GM12891 (cell line): Measurements from ENCODE around the gene CACNA1G. TPM values are rescaled to one million over a fixed set of nuclear protein-coding genes. Genes with fewer than 3 reads are reported as not detected.

Experiments used
- DNase-seq: peaks from one replicate; pipeline ENCODE4 v3.0.0; 2011; ENCODE audit warnings: low spot score; ENCODE audit not compliant: insufficient read length
- FAIRE-seq: peaks from 2 replicates; lab custom pipeline; 2011; peaks lifted over from hg19 to GRCh38; lab: Jason Lieb, UNC
- PAX5 ChIP-seq: IDR thresholded peaks from 2 replicates; pipeline ENCODE4 v1.6.1; 2011; ENCODE audit warnings: low read length, moderate library complexity, mild to moderate bottlenecking; ENCODE audit not compliant: insufficient read depth, severe bottlenecking
- POLR2A ChIP-seq: IDR thresholded peaks from 2 replicates; pipeline ENCODE4 v1.6.1; 2011; ENCODE audit warnings: low read depth, low read length, control low read depth
- POLR2AphosphoS5 ChIP-seq: IDR thresholded peaks from 2 replicates; pipeline ENCODE4 v1.6.1; 2011; ENCODE audit warnings: low read depth, low read length, control low read depth
- POU2F2 ChIP-seq: IDR thresholded peaks from 2 replicates; pipeline ENCODE4 v1.6.1; 2011; ENCODE audit warnings: low read depth, mild to moderate bottlenecking, control low read depth, low read length, moderate library complexity
- SPI1 ChIP-seq: IDR thresholded peaks from 2 replicates; pipeline ENCODE4 v1.6.1; 2011; ENCODE audit warnings: low read depth, low read length, control low read depth
- TAF1 ChIP-seq: IDR thresholded peaks from 2 replicates; pipeline ENCODE4 v1.6.1; 2011; ENCODE audit warnings: low read depth, low read length, control low read depth
- polyA plus RNA-seq: library from polyadenylated mRNA; unstranded; fragments of >200 nt; gene quantifications from one replicate; pipeline ENCODE4 v1.2.1, GENCODE V29; 2012; ENCODE audit warnings: low read depth, missing spikeins, inconsistent platforms; ENCODE audit not compliant: missing spikeins

The CACNA1G gene
- polyA plus RNA-seq: not detected

DNA sequence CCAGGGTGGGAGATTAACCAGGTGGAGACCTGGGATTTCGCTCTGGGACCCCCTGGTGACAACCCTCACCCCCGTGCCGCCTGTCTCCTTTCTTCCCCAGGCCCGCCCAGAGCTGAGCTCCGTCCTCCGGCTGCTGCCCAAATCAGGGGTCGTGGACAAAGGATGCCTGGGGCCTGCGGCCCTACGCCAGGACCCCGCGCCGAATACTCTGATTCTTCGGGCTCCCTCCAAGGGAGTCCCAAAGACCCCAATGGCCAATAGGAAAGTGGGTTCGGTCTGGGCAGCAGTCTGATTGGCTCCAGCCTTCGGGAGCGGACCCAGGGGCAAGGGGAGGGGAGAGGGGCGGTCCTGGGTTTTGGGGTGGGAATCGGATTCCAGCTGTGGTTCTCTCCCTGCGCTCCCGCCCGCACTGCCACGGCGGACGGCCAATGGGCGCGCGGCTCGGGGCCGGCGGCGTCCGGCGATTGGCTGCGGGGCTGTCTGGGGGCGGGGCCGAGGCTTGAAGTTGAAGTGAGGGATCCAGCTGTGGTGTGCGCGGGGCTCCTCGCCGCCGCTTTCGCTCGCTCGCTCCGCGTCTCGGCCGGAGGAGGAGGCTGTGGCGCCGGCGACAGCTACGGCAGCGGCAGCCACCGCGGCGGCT lies at the start of gene CACNA1G:
TSS of gene CACNA1G (plus strand) at position 531 of the 640 bp plus-strand sequence. CDS start 745 bp downstream, outside the sequence.
- FAIRE-seq: peak; percentile 94
- TF ChIP-seq TAF1 (no peak), POLR2AphosphoS5 (no peak), SPI1 (no peak), POLR2A (no peak), POU2F2 (no peak), PAX5 (no peak)
- DNase-seq: peak; percentile 98

DNA sequence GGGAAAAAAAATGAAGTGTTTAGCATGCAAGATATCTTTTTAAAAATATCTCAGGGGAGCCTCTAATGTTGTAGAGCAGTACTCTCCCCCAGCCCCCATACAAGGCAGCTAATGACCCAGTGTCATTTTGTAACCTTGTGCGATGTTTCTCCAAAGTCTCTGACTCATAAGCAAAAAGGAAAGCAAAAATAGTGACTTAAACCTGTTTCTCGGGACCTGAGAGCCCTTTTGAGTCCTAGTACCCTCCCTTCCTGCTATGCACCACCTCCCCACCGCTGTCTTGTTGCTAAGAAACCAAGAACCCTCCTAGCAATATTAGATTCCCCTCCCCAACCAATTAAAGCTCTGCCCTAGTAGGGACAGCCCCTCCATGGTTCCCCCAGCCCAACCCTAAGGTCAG lies 49.5 kb upstream of the CACNA1G start:
- DNase-seq (peak; percentile 70), FAIRE-seq (peak; percentile 94)
- no peak for TF ChIP-seq TAF1
- no peak for TF ChIP-seq POLR2AphosphoS5
- no peak for TF ChIP-seq POLR2A
- TF ChIP-seq POU2F2: no peak; the same call in 1 of the 2 replicates
- TF ChIP-seq SPI1: no peak
- TF ChIP-seq PAX5: no peak

DNA sequence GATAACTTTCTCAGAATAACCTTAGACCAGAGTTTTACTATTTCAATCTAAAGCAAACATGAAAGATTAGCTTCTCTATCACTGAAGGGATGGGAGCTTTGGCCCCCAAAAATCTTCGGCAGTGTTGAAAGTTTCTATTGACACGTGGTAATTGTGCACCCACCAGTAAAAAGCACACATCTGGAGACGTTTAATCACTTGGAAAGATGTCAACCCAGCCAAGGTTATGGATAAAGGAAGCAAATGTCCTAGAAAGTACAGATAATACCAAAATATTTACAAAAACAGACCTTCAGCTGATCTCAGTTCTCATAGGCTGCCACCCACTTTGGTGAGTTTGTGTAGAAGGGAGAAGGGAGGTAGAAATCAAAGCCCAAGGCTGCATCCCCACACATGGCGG lies 47.0 kb upstream of the CACNA1G start:
- DNase-seq (no peak), FAIRE-seq (no peak)
- no peak for TF ChIP-seq SPI1
- TF ChIP-seq TAF1: no peak
- no peak for TF ChIP-seq PAX5
- TF ChIP-seq POLR2A: no peak
- TF ChIP-seq POLR2AphosphoS5: no peak

DNA sequence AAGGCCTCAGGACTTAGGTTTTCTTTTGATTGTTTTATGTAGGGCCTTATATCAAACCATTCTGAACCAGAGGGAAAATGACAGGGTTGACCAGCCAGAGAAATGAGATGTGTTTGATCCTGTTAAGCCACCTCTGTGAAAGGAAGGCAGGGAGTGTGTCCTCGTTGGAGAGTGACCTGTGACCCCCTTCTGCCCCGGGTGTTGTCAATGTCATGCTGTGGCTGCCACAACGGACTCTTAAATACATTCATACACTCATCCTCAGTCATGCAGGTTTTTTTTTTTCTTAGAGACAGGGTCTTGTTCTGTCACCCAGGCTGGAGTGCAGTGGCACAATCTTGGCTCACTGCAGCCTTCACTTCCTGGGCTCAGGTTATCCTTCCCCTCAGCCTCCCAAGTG lies 46.1 kb upstream of the CACNA1G start:
- TF ChIP-seq PAX5: no peak
- TF ChIP-seq POU2F2: no peak
- TF ChIP-seq POLR2AphosphoS5: no peak
- TF ChIP-seq SPI1: no peak
- TF ChIP-seq TAF1: no peak
- no peak for TF ChIP-seq POLR2A
- FAIRE-seq (no peak), DNase-seq (no peak)

DNA sequence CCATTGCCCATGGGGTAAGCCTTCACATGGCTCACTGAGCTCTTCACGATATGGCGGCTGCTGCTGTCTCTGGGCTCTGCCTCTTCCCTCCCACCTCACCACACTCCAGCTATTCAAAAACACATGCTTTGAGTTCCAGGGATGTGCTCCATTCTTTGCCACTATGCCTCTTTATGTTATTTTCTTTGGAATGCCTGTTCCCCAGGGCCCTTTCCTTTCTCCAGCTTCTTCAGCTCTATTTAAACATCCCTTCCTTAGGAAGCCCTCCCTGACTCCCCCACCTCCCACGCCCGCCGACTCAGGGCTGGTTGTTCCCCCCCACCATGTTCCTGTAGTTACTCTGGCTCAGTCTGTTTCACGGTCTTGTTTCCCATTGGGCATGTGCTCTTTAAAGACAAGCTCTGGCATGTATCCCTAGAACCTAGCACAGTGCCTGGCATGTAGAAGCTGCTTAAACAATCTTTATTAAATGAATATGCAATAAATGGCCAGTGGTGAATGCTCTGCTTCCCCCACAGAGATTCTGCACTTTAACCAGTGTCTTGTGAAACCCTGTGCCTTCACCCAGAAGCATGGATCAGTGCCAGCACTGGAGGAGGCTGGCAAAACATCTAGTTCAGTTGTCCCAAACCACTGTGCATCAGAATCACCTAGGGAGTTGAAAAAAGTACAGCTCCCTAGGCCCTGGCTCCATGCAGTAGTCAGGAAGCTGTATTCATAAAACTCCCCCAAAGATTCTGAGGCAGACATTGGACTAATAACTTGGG lies 45.4 kb upstream of the CACNA1G start:
- FAIRE-seq (no peak), DNase-seq (no peak)
- TF ChIP-seq PAX5 (no peak), SPI1 (no peak), POU2F2 (no peak), POLR2AphosphoS5 (no peak), TAF1 (no peak)

DNA sequence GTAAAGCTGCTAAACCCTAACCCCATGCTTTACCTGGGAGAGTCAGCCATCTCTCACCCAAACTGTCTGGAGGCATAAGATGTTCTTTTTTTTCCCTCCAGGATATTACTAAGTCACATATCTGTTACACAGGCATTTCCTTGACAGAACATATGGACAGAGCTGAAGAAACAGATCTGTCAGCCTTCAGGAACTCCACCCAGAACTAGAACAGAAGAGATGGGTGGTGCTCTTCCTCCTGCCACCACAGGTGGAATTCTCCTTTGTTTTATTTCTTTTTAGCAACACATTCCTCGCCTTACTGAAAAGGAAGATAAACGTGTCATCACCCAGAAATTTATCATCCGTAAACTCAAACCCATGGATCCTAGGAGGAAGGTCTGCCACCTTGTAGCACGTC lies 43.5 kb upstream of the CACNA1G start:
- TF ChIP-seq POU2F2: no peak
- no peak for TF ChIP-seq PAX5
- TF ChIP-seq TAF1: no peak
- FAIRE-seq (no peak), DNase-seq (no peak)

DNA sequence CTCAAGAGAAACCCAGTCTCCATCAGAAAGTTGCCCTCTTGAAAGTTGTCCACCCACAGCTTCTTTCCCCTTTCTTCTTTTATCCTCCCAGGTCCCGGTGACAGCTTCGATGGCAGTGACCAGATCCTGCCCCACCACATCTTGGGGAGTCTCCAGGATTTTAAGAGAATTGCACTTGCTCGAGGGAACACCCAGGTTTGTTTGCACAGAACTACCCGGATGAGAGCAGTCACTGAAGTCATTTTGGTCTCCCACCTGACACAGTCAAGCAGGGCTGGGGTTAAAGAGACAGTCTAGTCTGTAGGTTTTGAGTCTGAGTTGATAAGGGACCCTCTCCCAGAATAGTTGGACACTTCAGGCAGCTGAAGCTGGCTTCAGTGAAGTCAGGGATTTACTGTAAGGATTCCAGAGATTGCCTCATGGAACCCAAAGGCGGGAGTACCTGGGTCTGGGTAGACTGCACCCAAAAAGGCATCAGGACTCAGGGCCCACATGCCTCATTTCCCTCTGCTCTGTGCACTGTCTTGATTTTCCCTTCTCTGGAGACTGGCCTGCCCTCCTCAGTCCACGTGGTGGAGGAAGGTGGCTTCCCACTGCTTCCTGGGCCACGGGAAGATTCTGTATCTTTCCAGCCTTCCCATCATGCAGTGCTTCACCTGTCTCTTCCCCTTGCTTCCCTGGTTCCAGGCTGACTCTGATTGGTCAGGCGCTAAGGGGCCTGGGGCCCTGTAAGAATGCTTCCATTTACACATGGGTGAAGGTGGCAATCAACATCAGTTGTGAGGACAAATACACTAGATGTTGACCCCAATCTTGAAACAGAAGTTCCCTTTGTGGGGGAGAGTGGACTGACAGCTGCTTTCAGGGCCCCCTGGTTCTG lies 42.8 kb upstream of the CACNA1G start:
- DNase-seq (no peak), FAIRE-seq (no peak)
- TF ChIP-seq POU2F2 (no peak), SPI1 (no peak), POLR2A (no peak), TAF1 (no peak), POLR2AphosphoS5 (no peak), PAX5 (no peak)

DNA sequence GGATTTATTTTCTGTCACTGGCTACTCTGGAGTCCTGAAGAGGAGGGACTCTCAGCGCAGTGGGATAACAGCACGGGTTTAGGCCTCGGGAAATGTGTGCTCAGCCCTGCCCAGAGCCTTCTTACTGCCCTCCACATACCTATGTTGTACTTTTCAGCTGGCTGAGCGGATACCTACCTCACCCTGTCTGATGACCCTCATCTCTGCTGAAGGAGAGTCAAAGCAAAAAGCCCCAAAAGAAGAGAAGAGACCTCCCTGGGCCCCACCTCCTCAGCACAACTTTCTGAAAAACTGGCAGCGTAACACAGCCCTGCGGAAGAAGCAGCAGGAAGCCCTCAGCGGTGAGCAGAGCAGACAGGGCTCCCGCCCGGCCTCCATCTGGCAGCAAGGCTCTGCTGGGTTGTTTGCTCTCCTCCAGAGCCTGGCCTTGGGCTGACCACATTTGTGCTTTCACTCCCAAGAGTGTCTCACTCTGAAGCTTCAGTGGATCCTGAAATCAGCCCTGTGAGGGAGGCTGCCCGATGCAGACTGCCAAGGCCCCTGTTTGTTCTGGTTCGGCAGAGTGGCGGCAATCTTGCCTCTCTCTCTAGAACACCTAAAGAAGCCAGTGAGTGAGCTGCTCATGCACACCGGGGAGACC lies 42.0 kb upstream of the CACNA1G start:
- FAIRE-seq: no peak

DNA sequence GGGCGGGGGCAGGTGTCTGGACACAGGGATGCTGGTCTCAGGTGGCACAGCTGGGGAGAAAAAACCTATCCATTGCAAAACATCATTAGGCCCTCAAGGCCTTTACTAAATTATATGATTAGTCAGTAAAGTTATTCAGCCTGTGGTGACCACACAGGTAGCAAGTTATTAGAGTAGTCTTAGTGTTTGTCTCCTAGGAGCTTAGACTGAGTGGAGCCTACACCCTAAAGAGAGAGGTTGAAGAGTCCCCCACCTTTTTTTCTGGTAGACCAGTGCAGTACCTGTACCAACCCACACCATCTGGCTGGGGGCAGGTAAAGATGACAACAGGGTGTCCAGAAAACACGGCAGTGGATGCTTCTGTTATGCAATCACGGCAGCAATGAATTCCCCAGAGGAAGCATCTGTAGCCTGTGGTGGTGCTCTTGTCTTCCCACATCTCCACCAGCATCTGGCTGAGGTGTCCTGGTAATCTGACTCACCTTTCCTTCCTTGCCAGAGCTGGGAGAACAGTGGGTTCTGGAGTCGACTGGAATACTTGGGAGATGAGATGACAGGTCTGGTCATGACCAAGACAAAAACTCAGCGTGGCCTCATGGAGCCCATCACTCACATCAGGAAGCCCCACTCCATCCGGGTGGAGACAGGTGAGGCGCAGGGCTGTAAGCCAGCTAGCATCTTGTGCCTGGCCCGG lies 41.2 kb upstream of the CACNA1G start:
- TF ChIP-seq POLR2AphosphoS5: no peak
- TF ChIP-seq PAX5: no peak
- no peak for TF ChIP-seq POLR2A
- no peak for TF ChIP-seq POU2F2
- no peak for TF ChIP-seq TAF1
- no peak for TF ChIP-seq SPI1
- FAIRE-seq (no peak), DNase-seq (no peak)

More for the DNA sequence above, 42.0 kb upstream of the CACNA1G start:
- no peak for DNase-seq
- TF ChIP-seq SPI1: no peak
- no peak for TF ChIP-seq POLR2A
